A673 (cell line): ENCODE measurements around the gene PSMB10. TPM values are rescaled to one million over a fixed set of nuclear protein-coding genes. Genes with fewer than 3 reads are reported as not detected.
A peak's percentile ranks its signal among the peaks of the same experiment; 100 is the strongest.
"Not testable (repeated sequence)": the region's sequence is repeated elsewhere in the genome, so short reads cannot be mapped to it uniquely, and the experiment has no call there.

Experiments
- BruUV-seq: library from RNA; stranded (reverse); fragments of 400-500 nt; replicated peaks from 2 replicates; lab custom pipeline; 2021; lab: Mats Ljungman, UMichigan
- CTCF ChIA-PET: fragments of 300-600 bp; sonication (Branson Sonifier 250); formaldehyde crosslinking; loops from one replicate; lab custom pipeline; 2022; ENCODE audit warnings: antibody characterized with exemption; lab: Charles Lee
- POLR2A ChIA-PET: fragments of 300-600 bp; sonication (Branson Sonifier 250); formaldehyde crosslinking; loops from one replicate; lab custom pipeline; 2022; ENCODE audit warnings: antibody characterized with exemption; ENCODE audit not compliant: low non-redundant PET; lab: Charles Lee
- DNase-seq: peaks from one replicate; pipeline ENCODE4 v3.0.0-alpha.2; 2015; ENCODE audit warnings: low spot score
- H3K27ac ChIP-seq: fragments of 200-600 bp; sonication (generic); 2 replicates; pipeline ENCODE4 v1.5.1; 2016; ENCODE audit warnings: mixed run types, low read depth, mild to moderate bottlenecking, mixed read lengths, antibody characterized with exemption, low read length; ENCODE audit not compliant: poor library complexity, severe bottlenecking
- H3K27me3 ChIP-seq: fragments of 200-600 bp; sonication (generic); replicated peaks from 2 replicates; pipeline ENCODE4 v1.6.1; 2017; ENCODE audit warnings: mixed run types, low read depth, mild to moderate bottlenecking, mixed read lengths, antibody characterized with exemption, low read length; ENCODE audit not compliant: insufficient read depth, poor library complexity
- H3K36me3 ChIP-seq: fragments of 200-600 bp; sonication (generic); 2 replicates; pipeline ENCODE4 v1.6.1; 2016; ENCODE audit warnings: mixed run types, mild to moderate bottlenecking, mixed read lengths, antibody characterized with exemption, low read length; ENCODE audit not compliant: insufficient read depth, poor library complexity, severe bottlenecking
- H3K4me1 ChIP-seq: fragments of 200-600 bp; sonication (generic); 2 replicates; pipeline ENCODE4 v1.6.1; 2017; ENCODE audit warnings: mixed run types, mild to moderate bottlenecking, mixed read lengths, antibody characterized with exemption, low read length; ENCODE audit not compliant: insufficient read depth, poor library complexity, severe bottlenecking
- H3K4me3 ChIP-seq: fragments of 200-600 bp; sonication (generic); 2 replicates; pipeline ENCODE4 v1.5.1; 2016; ENCODE audit warnings: low read depth, mixed run types, mild to moderate bottlenecking, mixed read lengths, low read length; ENCODE audit not compliant: poor library complexity, severe bottlenecking
- H3K9me3 ChIP-seq: fragments of 200-600 bp; sonication (generic); 2 replicates; pipeline ENCODE4 v1.6.1; 2016; ENCODE audit warnings: mixed run types, low read depth, mild to moderate bottlenecking, mixed read lengths, antibody characterized with exemption, low read length; ENCODE audit not compliant: poor library complexity, severe bottlenecking
- CTCF ChIP-seq: fragments of 300-800, 200-600 bp; sonication (generic); conservative IDR thresholded peaks from 2 replicates; pipeline ENCODE4 v1.5.1; 2017; ENCODE audit warnings: low read depth, mild to moderate bottlenecking, antibody characterized with exemption, low read length, moderate library complexity, mixed read lengths
- EZH2 ChIP-seq: fragments of 200-600 bp; sonication (generic); IDR thresholded peaks from 2 replicates; pipeline ENCODE4 v1.6.1; 2017; ENCODE audit warnings: borderline replicate concordance, low read depth, mild to moderate bottlenecking, mixed read lengths, antibody characterized with exemption, low read length; ENCODE audit not compliant: poor library complexity, severe bottlenecking
- intact Hi-C: fragments of 100-400 bp; cut with micrococcal nuclease; formaldehyde crosslinking; loops from one replicate; pipeline ENCODE4 v1.10.0; 2022; ENCODE audit not compliant: unreplicated experiment
- total RNA-seq: library from RNA; stranded (reverse); gene quantifications from 2 replicates; pipeline ENCODE4 v1.2.3, GENCODE V29; 2021

Gene PSMB10
- total RNA-seq, 1 experiment from 2014 or later, result 21.6 TPM

- no peaks in the 10 kb centered on the region for H3K4me1 ChIP-seq
- CTCF ChIA-PET, result interaction anchor here (0.8 kb wide), 1 partner anchor 101 kb away, joined by 3 read pairs; no protein-coding TSS in a partner anchor
- intact Hi-C loops, result no loop called here
- no peaks in the 10 kb centered on the region for H3K27me3 ChIP-seq
- DNase-seq, result peak; percentile 46
- POLR2A ChIA-PET, result no interaction called here
- no peak overlapping the region for H3K4me3 ChIP-seq
- H3K36me3 ChIP-seq, result no peaks in the 10 kb centered on the region
- no peak overlapping the region for H3K27ac ChIP-seq
- H3K9me3 ChIP-seq, result no peaks in the 10 kb centered on the region
- no peak for TF ChIP-seq CTCF
- no peak for TF ChIP-seq EZH2
- no TSS peak for BruUV-seq
Measured at GRCh38 chr16:67917852-67918236, 18.8 kb downstream of the PSMB10 start.

DNA sequence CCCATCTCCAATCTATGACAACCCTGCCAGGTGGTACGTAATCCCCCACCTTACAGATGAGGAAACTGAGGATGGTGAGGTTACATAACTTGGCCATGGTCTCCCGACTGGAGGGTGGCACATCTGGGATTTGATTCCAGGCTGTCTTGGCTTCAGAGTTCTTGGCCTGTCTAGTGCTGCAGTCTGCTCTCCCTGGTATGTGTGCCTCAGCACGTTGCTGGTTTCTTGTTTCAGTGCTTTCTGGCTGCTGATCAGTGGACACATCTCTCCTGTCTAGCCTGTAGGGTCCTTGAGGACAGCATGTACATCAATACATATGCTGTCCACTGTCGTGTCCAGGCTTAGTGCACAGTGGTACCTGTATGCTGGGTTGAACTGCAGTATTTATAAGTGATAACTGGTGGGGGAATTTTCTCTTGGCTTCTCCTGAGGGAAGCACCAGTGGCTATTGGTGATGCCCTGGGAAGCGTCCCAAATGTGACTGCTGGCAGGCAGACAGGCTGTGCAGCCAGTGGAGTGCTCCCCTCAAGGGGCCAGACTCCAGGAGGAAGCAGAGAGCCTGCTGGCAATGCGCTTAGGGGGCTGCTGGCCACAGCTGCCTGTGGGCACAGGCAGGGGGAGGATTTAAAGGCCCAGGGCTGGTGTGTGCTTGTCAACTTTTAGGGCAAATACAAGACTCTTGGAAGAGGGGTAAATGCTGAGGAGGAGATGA is 19.4 kb downstream of the PSMB10 start:
- POLR2A ChIA-PET, result no interaction called here
- H3K27ac ChIP-seq, result no peak overlapping the region
- no peak for TF ChIP-seq CTCF
- TF ChIP-seq EZH2, result no peak
- H3K9me3 ChIP-seq, result no peaks in the 10 kb centered on the region
- intact Hi-C loops, result no loop called here
- H3K4me3 ChIP-seq, result no peak overlapping the region
- no peaks in the 10 kb centered on the region for H3K4me1 ChIP-seq
- BruUV-seq, result no TSS peak
- DNase-seq, result no peak
- CTCF ChIA-PET, result no interaction called here
- H3K36me3 ChIP-seq, result no peaks in the 10 kb centered on the region
- no peaks in the 10 kb centered on the region for H3K27me3 ChIP-seq

- no peak overlapping the region for H3K27ac ChIP-seq
- no peak for DNase-seq
- no peaks in the 10 kb centered on the region for H3K4me1 ChIP-seq
- intact Hi-C loops, result no loop called here
- BruUV-seq, result no TSS peak
- H3K4me3 ChIP-seq, result no peak overlapping the region
- H3K27me3 ChIP-seq, result no peaks in the 10 kb centered on the region
- ChIA-PET CTCF (no interaction called here), POLR2A (no interaction called here)
- H3K9me3 ChIP-seq, result no peaks in the 10 kb centered on the region
- no peaks in the 10 kb centered on the region for H3K36me3 ChIP-seq
- TF ChIP-seq CTCF (no peak), EZH2 (no peak)
Measured at GRCh38 chr16:67915831-67916723, 20.6 kb downstream of the PSMB10 start.

DNA sequence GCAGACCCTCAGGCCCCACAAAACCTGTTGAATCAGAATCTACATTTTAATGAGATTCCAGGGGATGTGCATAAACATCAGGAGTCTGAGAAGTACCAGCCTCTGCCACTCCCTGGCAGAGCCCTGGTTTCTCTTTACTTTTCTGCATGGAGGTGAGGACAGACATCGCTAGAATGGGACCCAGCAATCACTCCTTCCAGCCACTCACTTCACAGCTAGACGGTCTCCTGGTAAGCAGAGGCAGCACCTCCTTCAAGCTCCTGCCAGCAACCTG is 21.2 kb downstream of the PSMB10 start:
- intact Hi-C loops, H3K9me3 ChIP-seq, H3K36me3 ChIP-seq, H3K4me3 ChIP-seq, BruUV-seq, POLR2A ChIA-PET, DNase-seq, H3K27ac ChIP-seq, H3K27me3 ChIP-seq, H3K4me1 ChIP-seq: not testable (repeated sequence)
- CTCF ChIA-PET, result interaction anchor here (0.6 kb wide), 1 partner anchor 89 kb away, joined by 4 read pairs; no protein-coding TSS in a partner anchor
